NCI-H774 (cell line): ENCODE results near the gene TGFBR3.

Source experiments
- DNase-seq: peaks from one replicate; lab custom pipeline; 2025; lab: John Stamatoyannopoulos, UW

TGFBR3 gene

GRCh38 chr1:91826248-91826647, 59.7 kb downstream of the TGFBR3 start:
- DNase-seq: no peak

- no peak for DNase-seq
Measured at GRCh38 chr1:91821126-91821868, 64.7 kb downstream of the TGFBR3 start.

- no peak for DNase-seq
Measured at GRCh38 chr1:91819038-91819788, 66.7 kb downstream of the TGFBR3 start.

GRCh38 chr1:91818713-91818975, 67.3 kb downstream of the TGFBR3 start:
- DNase-seq: no peak

- DNase-seq: no peak
Measured at GRCh38 chr1:91817211-91817905, 68.6 kb downstream of the TGFBR3 start.

GRCh38 chr1:91816031-91816430, 69.9 kb downstream of the TGFBR3 start:
- DNase-seq: no peak

GRCh38 chr1:91814448-91814847, 71.5 kb downstream of the TGFBR3 start:
- DNase-seq: no peak

- DNase-seq: no peak
Measured at GRCh38 chr1:91813813-91814212, 72.1 kb downstream of the TGFBR3 start.

GRCh38 chr1:91811363-91812025, 74.5 kb downstream of the TGFBR3 start:
- no peak for DNase-seq

- DNase-seq: no peak
Measured at GRCh38 chr1:91809317-91809716, 76.6 kb downstream of the TGFBR3 start.

- DNase-seq: no peak
Measured at GRCh38 chr1:91807921-91808620, 77.9 kb downstream of the TGFBR3 start.

- no peak for DNase-seq
Measured at GRCh38 chr1:91806769-91807700, 78.9 kb downstream of the TGFBR3 start.

- DNase-seq: no peak
Measured at GRCh38 chr1:91806181-91806768, 79.7 kb downstream of the TGFBR3 start.

- no peak for DNase-seq
Measured at GRCh38 chr1:91805311-91805801, 80.6 kb downstream of the TGFBR3 start.

GRCh38 chr1:91804546-91805023, 81.4 kb downstream of the TGFBR3 start:
- no peak for DNase-seq

- no peak for DNase-seq
Measured at GRCh38 chr1:91803847-91804545, 82.0 kb downstream of the TGFBR3 start.

- DNase-seq: no peak
Measured at GRCh38 chr1:91803123-91803522, 82.8 kb downstream of the TGFBR3 start.

GRCh38 chr1:91801496-91802115, 84.3 kb downstream of the TGFBR3 start:
- no peak for DNase-seq

- DNase-seq: no peak
Measured at GRCh38 chr1:91799863-91800262, 86.1 kb downstream of the TGFBR3 start.
